Heart left ventricle (tissue), 13 donors: Measurements from ENCODE around the gene ICE1.

Experiments used
- POLR2A ChIP-seq, 2 donors: fragments of 450-650 bp; IDR thresholded peaks; one replicate each; pipeline ENCODE4 v1.6.1; 2017; ENCODE audit warnings: antibody characterized with exemption in 2 of 2, mild to moderate bottlenecking in 2 of 2, moderate library complexity in 2 of 2
- TF ChIP-seq, protein P1 (sequence below), 12 donors: fragments of 200-600 bp; sonication (generic) in 4 of 12; IDR thresholded peaks; one replicate each; pipeline versions ENCODE4 v1.5.0 to v1.8.0; 2018 to 2022; ENCODE audit warnings: antibody characterized with exemption in 12 of 12, mild to moderate bottlenecking in 5 of 12
- donor health status: ischemic (EF 13 %, LVEDD 7.1; RV severe dilation, severe dysfunction).
- donor health status: DM: no; HTN: yes; CAD: no.
- donor health status: DM: no; HTN: no; CAD: no.
- donor health status: ischemic (EF 25% LVEDD 6.9; RV normal size, moderate dysfunction).
- donor health status: ischemic (EF 25% LVEDD 5.7; RV mildly dilated, moderate dysfunction).
- donor health status: ischemic (EF 35%, LVEDD 5.7; RV mildly dilated, moderate dysfunction).
- donor health status: nonischemic (EF 11% LVEDD 7.7; RV severe dilation, severe dysfunction).
- donor health status: DM: yes; HTN: yes; CAD: no.
- donor health status: PGD.
- donor health status: ischemic (EF 29% LVEDD 5.4; RV normal size, mild dysfunction).
- donor health status: nonischemic (EF 23%, LVEDD 6.1; RV moderate dilation, normal function).

DNA sequence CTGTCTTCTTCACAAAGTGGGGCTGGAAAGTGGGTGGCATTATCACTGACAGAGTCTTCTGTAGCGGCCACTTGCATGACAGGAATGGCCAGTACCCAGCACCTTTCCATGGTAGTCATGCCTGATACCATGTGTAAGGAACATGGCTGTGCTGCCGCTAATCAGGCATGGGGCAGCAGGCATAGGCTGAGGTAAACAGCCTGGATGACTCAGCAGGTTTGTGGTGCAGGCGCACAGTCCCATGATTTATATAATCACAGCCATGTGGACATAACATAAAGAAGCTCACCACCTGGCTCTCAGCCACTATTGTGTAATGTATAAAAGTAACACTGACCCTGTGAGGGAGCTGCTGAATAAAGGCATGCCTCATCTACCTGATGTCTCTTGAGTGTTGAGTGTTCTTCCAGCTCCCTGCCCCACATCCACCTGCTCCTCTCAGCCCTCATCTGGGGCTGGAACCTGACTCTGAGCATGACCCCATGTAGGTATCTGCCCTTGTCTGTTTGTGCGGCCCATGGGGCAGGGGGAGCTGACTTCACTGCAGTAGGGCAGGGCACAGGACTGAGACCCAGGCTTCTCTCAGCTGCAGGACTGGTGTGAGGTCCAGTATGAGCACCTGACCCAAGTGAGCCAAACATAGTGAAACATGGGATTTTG is 13.2 kb upstream of the ICE1 start:
- TF ChIP-seq, protein P1, sequence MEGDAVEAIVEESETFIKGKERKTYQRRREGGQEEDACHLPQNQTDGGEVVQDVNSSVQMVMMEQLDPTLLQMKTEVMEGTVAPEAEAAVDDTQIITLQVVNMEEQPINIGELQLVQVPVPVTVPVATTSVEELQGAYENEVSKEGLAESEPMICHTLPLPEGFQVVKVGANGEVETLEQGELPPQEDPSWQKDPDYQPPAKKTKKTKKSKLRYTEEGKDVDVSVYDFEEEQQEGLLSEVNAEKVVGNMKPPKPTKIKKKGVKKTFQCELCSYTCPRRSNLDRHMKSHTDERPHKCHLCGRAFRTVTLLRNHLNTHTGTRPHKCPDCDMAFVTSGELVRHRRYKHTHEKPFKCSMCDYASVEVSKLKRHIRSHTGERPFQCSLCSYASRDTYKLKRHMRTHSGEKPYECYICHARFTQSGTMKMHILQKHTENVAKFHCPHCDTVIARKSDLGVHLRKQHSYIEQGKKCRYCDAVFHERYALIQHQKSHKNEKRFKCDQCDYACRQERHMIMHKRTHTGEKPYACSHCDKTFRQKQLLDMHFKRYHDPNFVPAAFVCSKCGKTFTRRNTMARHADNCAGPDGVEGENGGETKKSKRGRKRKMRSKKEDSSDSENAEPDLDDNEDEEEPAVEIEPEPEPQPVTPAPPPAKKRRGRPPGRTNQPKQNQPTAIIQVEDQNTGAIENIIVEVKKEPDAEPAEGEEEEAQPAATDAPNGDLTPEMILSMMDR (IDR thresholded peaks at IDR 0.05) = no peak
- no peak for TF ChIP-seq POLR2A (IDR thresholded peaks at IDR 0.05)
